Measurements from ENCODE around the gene SYT7. TPM values are rescaled to one million over a fixed set of nuclear protein-coding genes. Genes with fewer than 3 reads are reported as not detected.
A peak's percentile ranks its signal among the peaks of the same experiment; 100 is the strongest.

SYT7 gene
- total and polyA plus RNA-seq, 3 donors from 2014 or later, result 5.9 to 9.0 (median 8.7) TPM

DNA sequence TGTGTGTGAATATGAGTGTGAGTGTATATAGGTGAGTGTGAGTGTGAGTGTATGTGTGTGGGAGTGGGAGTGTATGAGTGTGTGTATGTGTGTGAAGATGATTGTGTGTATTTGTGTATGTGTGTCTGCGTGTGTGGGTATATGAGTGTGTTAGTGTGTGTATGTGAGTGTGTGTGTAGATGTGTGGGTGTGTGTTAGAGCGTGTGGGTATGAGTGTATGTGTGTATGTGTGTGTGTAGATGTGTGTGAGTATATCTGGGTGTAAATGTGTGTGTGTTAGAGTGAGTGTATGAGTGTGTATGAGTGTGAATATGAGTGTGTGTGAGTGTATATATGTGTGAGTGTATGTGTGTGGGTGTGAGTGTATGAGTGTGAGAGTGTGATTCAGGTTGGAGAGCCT, 83.4 kb downstream of the SYT7 start:
- H3K4me3 ChIP-seq, result no peak overlapping the region
- 52 to 72% methylated on average over 2 of the region's 2 CpGs for WGBS, 2 donors
- H3K36me3 ChIP-seq (ENCODE audit: low read depth, missing control alignments), result no peaks in the 10 kb centered on the region
- no peak for TF ChIP-seq POLR2A (IDR thresholded peaks at IDR 0.05)
- TF ChIP-seq, protein P1, sequence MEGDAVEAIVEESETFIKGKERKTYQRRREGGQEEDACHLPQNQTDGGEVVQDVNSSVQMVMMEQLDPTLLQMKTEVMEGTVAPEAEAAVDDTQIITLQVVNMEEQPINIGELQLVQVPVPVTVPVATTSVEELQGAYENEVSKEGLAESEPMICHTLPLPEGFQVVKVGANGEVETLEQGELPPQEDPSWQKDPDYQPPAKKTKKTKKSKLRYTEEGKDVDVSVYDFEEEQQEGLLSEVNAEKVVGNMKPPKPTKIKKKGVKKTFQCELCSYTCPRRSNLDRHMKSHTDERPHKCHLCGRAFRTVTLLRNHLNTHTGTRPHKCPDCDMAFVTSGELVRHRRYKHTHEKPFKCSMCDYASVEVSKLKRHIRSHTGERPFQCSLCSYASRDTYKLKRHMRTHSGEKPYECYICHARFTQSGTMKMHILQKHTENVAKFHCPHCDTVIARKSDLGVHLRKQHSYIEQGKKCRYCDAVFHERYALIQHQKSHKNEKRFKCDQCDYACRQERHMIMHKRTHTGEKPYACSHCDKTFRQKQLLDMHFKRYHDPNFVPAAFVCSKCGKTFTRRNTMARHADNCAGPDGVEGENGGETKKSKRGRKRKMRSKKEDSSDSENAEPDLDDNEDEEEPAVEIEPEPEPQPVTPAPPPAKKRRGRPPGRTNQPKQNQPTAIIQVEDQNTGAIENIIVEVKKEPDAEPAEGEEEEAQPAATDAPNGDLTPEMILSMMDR (IDR thresholded peaks at IDR 0.05), result no peak
- H3K27me3 ChIP-seq, result no peaks in the 10 kb centered on the region
- intact Hi-C loops (cut with DNase I; ENCODE audit: low total_unique reads), result no loop called here
- no peak for DNase-seq
- peaks cover 11% of the 10 kb centered on the region for H3K4me1 ChIP-seq
- H3K9me3 ChIP-seq, result no peaks in the 10 kb centered on the region
- H3K27ac ChIP-seq, result no peak overlapping the region

DNA sequence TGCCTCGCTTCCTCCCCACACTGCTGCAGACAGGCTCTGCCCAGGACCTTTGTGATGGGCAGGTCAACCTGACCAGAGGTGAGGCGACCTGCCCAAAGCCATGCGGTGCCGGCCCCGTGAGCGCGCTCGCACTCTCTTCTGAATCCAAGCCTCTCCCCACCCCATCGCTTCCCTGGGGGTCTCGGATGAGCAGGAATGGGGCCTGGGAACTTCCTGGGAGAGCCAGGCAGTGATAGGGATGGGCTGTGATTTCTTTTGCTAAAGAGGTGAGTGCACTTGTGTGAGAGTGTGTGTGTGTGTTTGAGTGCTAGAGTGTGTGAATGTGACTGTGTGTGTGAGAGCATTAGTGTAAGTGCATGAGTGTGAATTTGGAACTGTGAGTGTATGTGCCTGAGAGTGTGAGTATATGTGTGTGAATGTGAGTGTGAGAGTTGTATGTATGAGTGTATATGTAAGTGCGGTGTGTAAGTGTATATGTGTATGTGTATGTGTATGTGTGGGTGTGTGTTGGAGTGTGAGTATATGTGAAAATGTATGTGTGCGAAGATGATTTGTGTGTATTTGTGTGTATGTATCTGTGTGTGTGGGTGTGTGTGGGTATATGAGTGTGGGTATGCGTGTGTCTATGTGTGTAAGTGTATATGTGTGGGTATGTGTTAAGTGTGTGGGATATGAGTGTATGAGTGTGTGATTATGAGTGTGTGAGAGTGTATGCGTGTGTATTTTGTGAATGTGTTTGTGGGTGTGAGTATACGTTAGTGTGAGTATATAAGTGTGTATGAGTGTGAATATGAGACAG, 84.1 kb downstream of the SYT7 start:
- TF ChIP-seq, protein P1 (IDR thresholded peaks at IDR 0.05), result no peak
- TF ChIP-seq POLR2A (IDR thresholded peaks at IDR 0.05), result no peak
- Histone ChIP-seq H3K9me3 (no peaks in the 10 kb centered on the region), H3K4me1 (peaks cover 11% of the 10 kb centered on the region), H3K27me3 (no peaks in the 10 kb centered on the region), H3K36me3 (ENCODE audit: low read depth, missing control alignments) (no peaks in the 10 kb centered on the region), H3K4me3 (no peak overlapping the region), H3K27ac (no peak overlapping the region)
- DNase-seq, result no peak
- 67 to 84% methylated on average over 14 to 15 of the region's 15 CpGs for WGBS, 2 donors
- intact Hi-C loops (cut with DNase I; ENCODE audit: low total_unique reads), result no loop called here

DNA sequence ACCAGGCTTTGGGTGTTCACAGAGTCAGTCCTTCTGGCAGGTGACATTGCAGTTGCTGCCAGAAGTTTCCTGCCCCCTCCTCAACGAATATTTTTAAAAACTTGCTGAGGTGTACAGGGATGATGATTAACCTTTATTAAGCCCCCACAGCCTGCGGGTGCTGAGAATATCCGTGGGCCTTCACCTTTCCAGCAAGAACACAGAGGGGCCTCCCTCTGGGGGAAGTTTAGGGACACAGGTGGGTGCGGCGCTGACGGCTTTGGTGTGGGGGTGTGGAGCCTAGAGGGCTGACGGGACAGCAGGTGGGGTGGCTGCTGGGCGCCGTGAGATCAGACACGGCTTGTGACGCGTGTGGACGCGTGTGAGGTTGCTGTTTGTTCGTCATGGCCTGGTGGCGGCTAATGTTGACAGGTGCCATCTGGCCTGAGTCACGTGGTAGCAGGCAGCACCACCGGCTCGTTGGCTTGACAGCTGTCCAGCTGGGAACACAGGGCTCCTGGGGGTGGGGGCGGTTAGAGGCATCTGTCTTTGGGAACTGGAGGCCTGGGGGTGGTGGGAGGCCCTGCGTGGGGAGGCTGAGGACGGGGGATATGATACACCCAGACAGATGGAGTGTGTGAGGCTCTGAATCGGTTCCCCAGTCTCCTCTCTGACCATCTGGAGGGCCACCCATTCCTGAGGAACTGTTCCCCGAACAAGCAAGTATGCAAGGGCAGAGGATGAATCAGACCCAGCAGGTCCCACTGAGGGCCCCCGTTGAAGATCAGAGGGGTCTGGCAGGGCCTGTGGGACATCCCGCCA, 84.9 kb downstream of the SYT7 start:
- intact Hi-C loops (cut with DNase I; ENCODE audit: low total_unique reads), result no loop called here
- Histone ChIP-seq H3K4me1 (peaks cover 11% of the 10 kb centered on the region), H3K36me3 (ENCODE audit: low read depth, missing control alignments) (no peaks in the 10 kb centered on the region), H3K27me3 (no peaks in the 10 kb centered on the region), H3K9me3 (no peaks in the 10 kb centered on the region), H3K27ac (no peak overlapping the region), H3K4me3 (no peak overlapping the region)
- DNase-seq, result no peak
- WGBS, 2 donors, result 80 to 85% methylated on average over 10 to 26 of the region's 26 CpGs
- no peak for TF ChIP-seq POLR2A (IDR thresholded peaks at IDR 0.05)
- TF ChIP-seq, protein P1 (IDR thresholded peaks at IDR 0.05), result no peak

DNA sequence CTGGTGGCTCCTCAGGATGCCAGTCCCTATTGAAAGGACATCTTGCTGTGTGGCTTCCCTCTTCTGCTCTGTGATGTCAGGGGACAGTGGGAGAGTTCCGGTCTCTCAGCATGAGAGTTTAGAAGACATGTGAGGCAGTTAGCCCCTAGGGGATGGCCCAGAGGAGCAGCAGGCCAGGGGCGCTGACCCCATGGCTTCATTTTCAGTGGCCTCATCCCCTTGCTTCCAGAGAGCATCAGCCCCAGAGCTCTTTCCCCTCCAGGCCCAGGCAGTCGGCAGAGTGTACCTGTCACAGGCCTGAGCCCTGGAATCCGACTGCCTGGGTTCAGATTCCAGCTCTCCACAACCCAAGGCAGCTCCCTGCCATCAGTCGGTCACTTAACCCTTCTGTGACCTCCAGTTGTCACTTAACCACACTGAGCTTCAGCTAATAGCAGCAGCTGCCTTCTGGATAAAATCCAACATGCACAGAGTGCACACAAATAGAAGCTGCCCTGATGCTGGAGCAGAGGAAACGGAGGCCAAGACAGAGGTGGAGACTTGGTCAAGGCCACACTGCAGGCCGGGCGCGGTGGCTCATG, 86.4 kb downstream of the SYT7 start:
- H3K27me3 ChIP-seq, result no peaks in the 10 kb centered on the region
- H3K4me1 ChIP-seq, result peaks cover 22% of the 10 kb centered on the region
- H3K27ac ChIP-seq, result no peak overlapping the region
- TF ChIP-seq, protein P1 (IDR thresholded peaks at IDR 0.05), result no peak
- TF ChIP-seq POLR2A (IDR thresholded peaks at IDR 0.05), result no peak
- H3K9me3 ChIP-seq, result no peaks in the 10 kb centered on the region
- peak; percentile 52 for DNase-seq
- WGBS, 2 donors, result 43% methylated on average over 9 of the region's 9 CpGs; no CpG with 5 or more reads in 1 of the 2 donors
- no peaks in the 10 kb centered on the region for H3K36me3 ChIP-seq (ENCODE audit: low read depth, missing control alignments)
- no peak overlapping the region for H3K4me3 ChIP-seq
- intact Hi-C loops (cut with DNase I; ENCODE audit: low total_unique reads), result no loop called here

All from testis (tissue), 3 donors.